C4-2B (cell line): ENCODE measurements around the gene NTRK2.

Source experiments
- ZFX ChIP-seq: fragments of 450-650 bp; IDR thresholded peaks from 2 replicates; pipeline ENCODE4 v1.6.1; 2017
- TF ChIP-seq, protein P1 (sequence below): fragments of 450-650 bp; conservative IDR thresholded peaks from 2 replicates; pipeline ENCODE4 v1.5.1; 2017; ENCODE audit warnings: mild to moderate bottlenecking

DNA sequence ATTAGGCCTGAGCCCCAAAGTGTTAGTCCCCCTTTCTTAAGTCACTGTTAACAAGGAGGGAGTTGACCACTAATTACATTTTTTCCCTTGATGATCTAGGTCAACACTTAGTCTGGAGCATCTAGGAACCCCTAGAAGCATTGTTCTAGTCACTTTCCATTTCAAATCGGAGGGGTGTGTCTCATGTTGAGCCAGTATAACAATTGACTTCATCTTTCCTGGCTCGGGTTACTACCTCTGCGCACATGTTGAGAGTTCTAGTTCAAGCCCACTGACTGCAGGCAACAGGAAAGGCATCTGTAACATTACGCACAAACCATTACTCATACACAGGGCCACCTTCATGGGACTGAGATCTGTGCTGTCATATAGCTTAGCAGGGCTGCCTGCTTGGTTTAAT is 164.9 kb downstream of the NTRK2 start:
- TF ChIP-seq, protein P1, sequence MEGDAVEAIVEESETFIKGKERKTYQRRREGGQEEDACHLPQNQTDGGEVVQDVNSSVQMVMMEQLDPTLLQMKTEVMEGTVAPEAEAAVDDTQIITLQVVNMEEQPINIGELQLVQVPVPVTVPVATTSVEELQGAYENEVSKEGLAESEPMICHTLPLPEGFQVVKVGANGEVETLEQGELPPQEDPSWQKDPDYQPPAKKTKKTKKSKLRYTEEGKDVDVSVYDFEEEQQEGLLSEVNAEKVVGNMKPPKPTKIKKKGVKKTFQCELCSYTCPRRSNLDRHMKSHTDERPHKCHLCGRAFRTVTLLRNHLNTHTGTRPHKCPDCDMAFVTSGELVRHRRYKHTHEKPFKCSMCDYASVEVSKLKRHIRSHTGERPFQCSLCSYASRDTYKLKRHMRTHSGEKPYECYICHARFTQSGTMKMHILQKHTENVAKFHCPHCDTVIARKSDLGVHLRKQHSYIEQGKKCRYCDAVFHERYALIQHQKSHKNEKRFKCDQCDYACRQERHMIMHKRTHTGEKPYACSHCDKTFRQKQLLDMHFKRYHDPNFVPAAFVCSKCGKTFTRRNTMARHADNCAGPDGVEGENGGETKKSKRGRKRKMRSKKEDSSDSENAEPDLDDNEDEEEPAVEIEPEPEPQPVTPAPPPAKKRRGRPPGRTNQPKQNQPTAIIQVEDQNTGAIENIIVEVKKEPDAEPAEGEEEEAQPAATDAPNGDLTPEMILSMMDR: no peak
- TF ChIP-seq ZFX: no peak
